Natural killer cell (primary cell): ENCODE results near the gene CBX7. TPM values are rescaled to one million over a fixed set of nuclear protein-coding genes. Genes with fewer than 3 reads are reported as not detected.

Experiments
- ATAC-seq, 3 donors: fragments of 150-1000 bp in 2 of 3; fragments of 200-7000 bp in 1 of 3; cut with Tn5 transposase; 1 replicate in 1 of 3; 2 replicates in 2 of 3; pipeline ENCODE4 v1.10.0; 2021; ENCODE audit warnings: mild to moderate bottlenecking in 2 of 3, moderate library complexity in 2 of 3
- DNase-seq, 2 donors: peaks; one replicate each; pipeline versions ENCODE4 v3.0.0 to v3.0.0-alpha.2; 2013 to 2021; ENCODE audit warnings: mixed read lengths in 1 of 2
- H3K27ac ChIP-seq: one replicate; pipeline ENCODE4 v1.5.1; 2013; ENCODE audit warnings: mild to moderate bottlenecking, low read length
- H3K27me3 ChIP-seq: one replicate; pipeline ENCODE4 v1.6.1; 2013; ENCODE audit warnings: low read length; ENCODE audit not compliant: control insufficient read depth, insufficient read depth
- H3K36me3 ChIP-seq: one replicate; pipeline ENCODE4 v1.6.1; 2013; ENCODE audit warnings: low read length; ENCODE audit not compliant: control insufficient read depth, insufficient read depth
- H3K4me1 ChIP-seq: one replicate; pipeline ENCODE4 v1.6.1; 2013; ENCODE audit warnings: low read length; ENCODE audit not compliant: control insufficient read depth, insufficient read depth
- H3K4me3 ChIP-seq: one replicate; pipeline ENCODE4 v1.5.1; 2013; ENCODE audit warnings: low read length
- H3K9me3 ChIP-seq: one replicate; pipeline ENCODE4 v1.6.1; 2013; ENCODE audit warnings: low read length; ENCODE audit not compliant: control insufficient read depth, insufficient read depth
- H3K27ac Mint-ChIP-seq, 2 donors: one replicate each; pipeline ENCODE4 v1.8.0; 2022; ENCODE audit warnings: mild to moderate bottlenecking in 2 of 2, mixed read lengths in 2 of 2, moderate library complexity in 1 of 2
- H3K27me3 Mint-ChIP-seq, 2 donors: one replicate each; pipeline ENCODE4 v1.8.0; 2022; ENCODE audit warnings: low read depth in 2 of 2, mixed read lengths in 2 of 2
- H3K36me3 Mint-ChIP-seq: one replicate; pipeline ENCODE4 v1.8.0; 2022; ENCODE audit warnings: mixed read lengths
- H3K4me1 Mint-ChIP-seq, 2 donors: one replicate each; pipeline ENCODE4 v1.8.0; 2022; ENCODE audit warnings: mixed read lengths in 2 of 2
- H3K4me3 Mint-ChIP-seq: one replicate; pipeline ENCODE4 v1.8.0; 2022; ENCODE audit warnings: mild to moderate bottlenecking, moderate library complexity, mixed read lengths
- H3K9me3 Mint-ChIP-seq, 2 donors: one replicate each; pipeline ENCODE4 v1.8.0; 2022; ENCODE audit warnings: mixed read lengths in 2 of 2
- WGBS: methylation state at CpG from one replicate; pipeline ENCODE4 v1.1.7; 2013; ENCODE audit warnings: missing lambda C conversion rate; ENCODE audit not compliant: insufficient coverage; 5-methylcytosine and 5-hydroxymethylcytosine counted together
- intact Hi-C: fragments of 100-400 bp; cut with micrococcal nuclease; formaldehyde crosslinking; loops from one replicate; pipeline ENCODE4 v1.14.2; 2022
- total RNA-seq, 4 donors: library from RNA; stranded (reverse); fragments of 120-200 nt in 1 of 4; gene quantifications; one replicate each; pipeline versions ENCODE4 v1.2.3 to v1.2.4, GENCODE V29; 2013 to 2022
- TF ChIP-seq, protein P1 (sequence below): fragments of 200-600 bp; IDR thresholded peaks from one replicate; pipeline ENCODE4 v1.8.0; 2022; ENCODE audit warnings: antibody characterized with exemption

Gene CBX7
- total RNA-seq, 3 donors from 2014 or later (not counting 1 experiment from before 2014, with no cell fraction given), result 49.6 to 52.9 (median 50.0) TPM

DNA sequence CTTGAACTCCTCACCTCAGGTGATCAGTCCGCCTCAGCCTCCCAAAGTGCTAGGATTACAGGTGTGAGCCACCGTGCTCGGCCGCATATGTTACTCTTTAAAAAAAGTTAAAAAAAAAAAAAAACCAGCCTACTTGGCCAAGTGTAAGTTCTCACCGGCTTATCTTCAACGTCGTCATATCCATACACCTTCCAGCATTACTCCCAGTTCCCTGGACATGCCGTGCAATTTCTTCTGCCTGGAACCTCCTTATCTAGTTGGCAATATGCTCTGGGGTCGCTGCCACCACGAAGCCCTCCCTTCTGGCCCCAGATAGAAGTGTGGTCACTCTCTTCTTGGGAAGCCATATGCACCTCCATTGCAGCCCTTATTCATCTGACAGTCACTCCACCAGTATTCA is 36.3 kb upstream of the CBX7 start:
- Mint-ChIP-seq H3K27me3 (peaks cover 5 to 10% of the 10 kb centered on the region in 2 donors), H3K4me3 (no peak overlapping the region), H3K9me3 (no peaks in the 10 kb centered on the region), H3K36me3 (peaks cover 4% of the 10 kb centered on the region), H3K4me1 (peaks cover 0 to 6% of the 10 kb centered on the region in 2 donors), H3K27ac (no peak overlapping the region)
- no peaks in the 10 kb centered on the region for H3K27me3 ChIP-seq
- H3K4me3 ChIP-seq, result no peak overlapping the region
- no peak for DNase-seq
- H3K36me3 ChIP-seq, result no peaks in the 10 kb centered on the region
- 89% methylated on average over 10 of the region's 10 CpGs for WGBS
- H3K9me3 ChIP-seq, result no peaks in the 10 kb centered on the region
- peaks cover 7% of the 10 kb centered on the region for H3K4me1 ChIP-seq
- TF ChIP-seq, protein P1, sequence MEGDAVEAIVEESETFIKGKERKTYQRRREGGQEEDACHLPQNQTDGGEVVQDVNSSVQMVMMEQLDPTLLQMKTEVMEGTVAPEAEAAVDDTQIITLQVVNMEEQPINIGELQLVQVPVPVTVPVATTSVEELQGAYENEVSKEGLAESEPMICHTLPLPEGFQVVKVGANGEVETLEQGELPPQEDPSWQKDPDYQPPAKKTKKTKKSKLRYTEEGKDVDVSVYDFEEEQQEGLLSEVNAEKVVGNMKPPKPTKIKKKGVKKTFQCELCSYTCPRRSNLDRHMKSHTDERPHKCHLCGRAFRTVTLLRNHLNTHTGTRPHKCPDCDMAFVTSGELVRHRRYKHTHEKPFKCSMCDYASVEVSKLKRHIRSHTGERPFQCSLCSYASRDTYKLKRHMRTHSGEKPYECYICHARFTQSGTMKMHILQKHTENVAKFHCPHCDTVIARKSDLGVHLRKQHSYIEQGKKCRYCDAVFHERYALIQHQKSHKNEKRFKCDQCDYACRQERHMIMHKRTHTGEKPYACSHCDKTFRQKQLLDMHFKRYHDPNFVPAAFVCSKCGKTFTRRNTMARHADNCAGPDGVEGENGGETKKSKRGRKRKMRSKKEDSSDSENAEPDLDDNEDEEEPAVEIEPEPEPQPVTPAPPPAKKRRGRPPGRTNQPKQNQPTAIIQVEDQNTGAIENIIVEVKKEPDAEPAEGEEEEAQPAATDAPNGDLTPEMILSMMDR, result no peak
- H3K27ac ChIP-seq, result no peak overlapping the region
- intact Hi-C loops, result no loop called here
- no peak for ATAC-seq

DNA sequence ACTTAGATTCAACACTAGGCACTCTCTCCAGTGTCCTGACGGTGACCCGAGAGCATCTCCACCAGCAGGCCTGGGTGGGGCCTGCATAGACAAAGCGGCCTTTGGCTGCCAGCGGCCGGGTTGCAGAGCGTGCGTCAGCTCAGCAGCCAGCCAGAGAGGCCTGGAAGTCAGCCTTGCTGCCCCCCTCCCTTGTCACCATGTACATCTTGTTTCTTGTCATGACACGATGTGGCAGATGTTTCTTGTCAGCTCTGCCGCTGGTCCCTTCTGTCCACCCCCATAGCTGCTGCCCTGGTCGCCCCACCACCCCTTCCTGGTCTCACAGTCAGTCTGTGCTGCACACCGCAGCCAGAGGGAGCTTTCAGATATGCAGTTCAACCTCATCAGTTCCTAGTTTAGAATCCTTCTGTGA is 33.1 kb upstream of the CBX7 start:
- intact Hi-C loops, result no loop called here
- Histone ChIP-seq H3K4me3 (no peak overlapping the region), H3K27me3 (no peaks in the 10 kb centered on the region), H3K9me3 (peaks cover 5% of the 10 kb centered on the region), H3K36me3 (no peaks in the 10 kb centered on the region), H3K4me1 (peaks cover 7% of the 10 kb centered on the region), H3K27ac (no peak overlapping the region)
- peaks cover 0 to 2% of the 10 kb centered on the region in 2 donors for H3K27me3 Mint-ChIP-seq
- DNase-seq, result no peak
- H3K36me3 Mint-ChIP-seq, result no peaks in the 10 kb centered on the region
- no peak for ATAC-seq
- TF ChIP-seq, protein P1, result no peak
- no peak overlapping the region for H3K4me3 Mint-ChIP-seq
- no peak overlapping the region for H3K27ac Mint-ChIP-seq
- 89% methylated on average over 11 of the region's 11 CpGs for WGBS
- H3K4me1 Mint-ChIP-seq, result peaks cover 12 to 17% of the 10 kb centered on the region in 2 donors
- H3K9me3 Mint-ChIP-seq, result no peaks in the 10 kb centered on the region

DNA sequence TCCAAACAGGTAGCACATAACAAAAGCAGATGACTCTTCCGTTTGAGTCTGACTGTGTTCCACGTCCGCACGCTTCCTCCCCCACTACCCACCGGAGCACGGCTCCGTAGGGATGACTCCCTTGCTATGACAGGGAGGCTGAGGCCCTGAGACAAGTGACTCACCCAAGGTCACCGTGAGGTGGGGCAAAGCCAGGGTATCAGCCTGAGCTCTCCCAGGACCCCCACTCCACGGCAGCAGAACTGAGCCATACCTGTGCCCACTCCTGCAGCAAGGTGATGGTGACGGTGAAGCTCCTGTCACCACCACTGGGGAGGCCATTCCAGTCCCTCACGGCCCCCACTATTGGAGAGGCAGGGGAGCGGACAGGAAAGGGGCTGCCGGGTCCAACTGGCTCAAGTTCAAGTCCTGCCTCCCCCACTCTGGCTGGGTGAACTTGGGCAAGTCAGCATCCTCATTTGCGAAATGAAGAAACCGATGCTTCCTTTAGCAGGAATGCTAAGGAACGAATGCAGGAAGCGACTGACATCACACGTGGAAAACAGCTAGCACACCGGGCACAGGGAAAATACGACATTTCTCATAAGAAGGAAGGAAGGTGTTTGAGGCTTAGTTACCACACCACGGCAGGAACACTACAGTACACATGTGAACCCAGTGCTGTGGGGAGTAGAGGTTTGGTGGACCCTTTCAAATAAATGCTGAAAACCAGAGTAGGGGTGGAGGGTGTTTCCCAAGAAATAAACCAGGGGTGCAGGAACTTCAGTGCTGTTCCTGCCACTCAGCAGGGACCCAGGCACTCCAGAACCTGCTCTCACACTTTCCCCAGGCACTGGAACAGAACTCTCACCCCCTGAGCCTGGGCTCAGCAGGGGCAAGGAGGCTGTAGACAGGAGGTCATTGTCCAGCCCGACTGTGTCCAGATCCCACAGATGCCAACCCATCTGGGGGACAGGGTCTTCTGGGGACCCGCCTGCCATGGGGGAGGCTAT is 32.4 kb upstream of the CBX7 start:
- Mint-ChIP-seq H3K4me1 (peaks cover 12 to 18% of the 10 kb centered on the region in 2 donors), H3K27ac (no peak overlapping the region), H3K27me3 (peaks cover 0 to 2% of the 10 kb centered on the region in 2 donors), H3K36me3 (no peaks in the 10 kb centered on the region), H3K9me3 (no peaks in the 10 kb centered on the region), H3K4me3 (no peak overlapping the region)
- DNase-seq (no peak), ATAC-seq (no peak)
- Histone ChIP-seq H3K27me3 (no peaks in the 10 kb centered on the region), H3K4me3 (no peak overlapping the region), H3K4me1 (peaks cover 7% of the 10 kb centered on the region), H3K27ac (no peak overlapping the region), H3K9me3 (peaks cover 5% of the 10 kb centered on the region), H3K36me3 (no peaks in the 10 kb centered on the region)
- TF ChIP-seq, protein P1, result no peak
- 69% methylated on average over 23 of the region's 23 CpGs for WGBS
- intact Hi-C loops, result no loop called here
